Parathyroid adenoma (tissue), 2 donors: ENCODE results near the gene BMPR2.

Source experiments
- H2AFZ ChIP-seq: fragments of 300-600 bp; sonication (generic); one replicate; pipeline ENCODE4 v1.7.0; 2017; ENCODE audit warnings: antibody characterized with exemption, mild to moderate bottlenecking
- H3K27ac ChIP-seq: fragments of 300-600 bp; sonication (generic); one replicate; pipeline ENCODE4 v1.7.0; 2017
- H3K27me3 ChIP-seq: fragments of 300-600 bp; sonication (generic); one replicate; pipeline ENCODE4 v1.7.0; 2017; ENCODE audit warnings: low read length; ENCODE audit not compliant: control insufficient read depth, insufficient read depth
- H3K36me3 ChIP-seq: fragments of 300-600 bp; sonication (generic); one replicate; pipeline ENCODE4 v1.7.0; 2017; ENCODE audit warnings: low read length; ENCODE audit not compliant: control insufficient read depth, insufficient read depth
- H3K4me1 ChIP-seq: fragments of 300-600 bp; sonication (generic); one replicate; pipeline ENCODE4 v1.7.0; 2017; ENCODE audit warnings: control low read depth
- H3K4me2 ChIP-seq: fragments of 300-600 bp; sonication (generic); one replicate; pipeline ENCODE4 v1.7.0; 2017; ENCODE audit warnings: low read length
- H3K4me3 ChIP-seq: fragments of 300-600 bp; sonication (generic); one replicate; pipeline ENCODE4 v1.7.0; 2017; ENCODE audit warnings: low read depth, low read length
- H3K79me2 ChIP-seq: fragments of 300-600 bp; sonication (generic); one replicate; pipeline ENCODE4 v1.7.0; 2017; ENCODE audit warnings: control low read depth
- H3K9ac ChIP-seq: fragments of 300-600 bp; sonication (generic); one replicate; pipeline ENCODE4 v1.7.0; 2017; ENCODE audit warnings: mild to moderate bottlenecking
- H3K9me3 ChIP-seq: fragments of 300-600 bp; sonication (generic); one replicate; pipeline ENCODE4 v1.7.0; 2017; ENCODE audit warnings: low read length; ENCODE audit not compliant: control insufficient read depth
- CTCF ChIP-seq: fragments of 300-600 bp; sonication (generic); IDR thresholded peaks from one replicate; pipeline ENCODE4 v1.7.0; 2017; ENCODE audit warnings: antibody characterized with exemption, mild to moderate bottlenecking
- donor health status: primary hyperparathyroidism.

The BMPR2 gene

GRCh38 chr2:202442882-202443281, 66.8 kb downstream of the BMPR2 start:
- H3K4me1 ChIP-seq = no peaks in the 10 kb centered on the region
- TF ChIP-seq CTCF = no peak
- peaks cover 28% of the 10 kb centered on the region for H3K79me2 ChIP-seq

GRCh38 chr2:202444000-202444399, 67.9 kb downstream of the BMPR2 start:
- Histone ChIP-seq H3K4me1 (no peaks in the 10 kb centered on the region), H3K36me3 (no peaks in the 10 kb centered on the region), H3K9me3 (no peaks in the 10 kb centered on the region), H3K27ac (no peak overlapping the region), H3K79me2 (peaks cover 25% of the 10 kb centered on the region), H3K9ac (no peak overlapping the region), H3K27me3 (no peaks in the 10 kb centered on the region), H3K4me3 (no peak overlapping the region), H3K4me2 (no peak overlapping the region), H2AFZ (no peak overlapping the region)
- no peak for TF ChIP-seq CTCF

More at GRCh38 chr2:202442882-202443281, 66.8 kb downstream of the BMPR2 start:
- H3K4me2 ChIP-seq = no peak overlapping the region
- H3K9ac ChIP-seq = no peak overlapping the region
- H3K4me3 ChIP-seq = no peak overlapping the region
- no peaks in the 10 kb centered on the region for H3K36me3 ChIP-seq
- no peak overlapping the region for H3K27ac ChIP-seq
- no peaks in the 10 kb centered on the region for H3K9me3 ChIP-seq
- no peaks in the 10 kb centered on the region for H3K27me3 ChIP-seq
- no peak overlapping the region for H2AFZ ChIP-seq

GRCh38 chr2:202449344-202449743, 73.2 kb downstream of the BMPR2 start:
- H2AFZ ChIP-seq = no peak overlapping the region
- no peaks in the 10 kb centered on the region for H3K27me3 ChIP-seq
- no peak for TF ChIP-seq CTCF
- no peak overlapping the region for H3K4me3 ChIP-seq
- no peaks in the 10 kb centered on the region for H3K36me3 ChIP-seq
- no peaks in the 10 kb centered on the region for H3K4me1 ChIP-seq
- H3K79me2 ChIP-seq = peaks cover 15% of the 10 kb centered on the region
- no peak overlapping the region for H3K4me2 ChIP-seq
- no peak overlapping the region for H3K9ac ChIP-seq
- H3K9me3 ChIP-seq = no peaks in the 10 kb centered on the region
- no peak overlapping the region for H3K27ac ChIP-seq

- no peak overlapping the region for H2AFZ ChIP-seq
- no peak overlapping the region for H3K4me3 ChIP-seq
- H3K4me1 ChIP-seq = no peaks in the 10 kb centered on the region
- peaks cover 9% of the 10 kb centered on the region for H3K79me2 ChIP-seq
- H3K36me3 ChIP-seq = no peaks in the 10 kb centered on the region
- no peak overlapping the region for H3K4me2 ChIP-seq
- H3K27ac ChIP-seq = no peak overlapping the region
- no peak for TF ChIP-seq CTCF
- H3K27me3 ChIP-seq = no peaks in the 10 kb centered on the region
- no peaks in the 10 kb centered on the region for H3K9me3 ChIP-seq
- H3K9ac ChIP-seq = no peak overlapping the region
Measured at GRCh38 chr2:202450785-202451184, 74.7 kb downstream of the BMPR2 start.

GRCh38 chr2:202452744-202453143, 76.6 kb downstream of the BMPR2 start:
- no peaks in the 10 kb centered on the region for H3K4me1 ChIP-seq
- no peak overlapping the region for H3K4me3 ChIP-seq
- peaks cover 3% of the 10 kb centered on the region for H3K79me2 ChIP-seq
- no peaks in the 10 kb centered on the region for H3K9me3 ChIP-seq
- no peak overlapping the region for H3K4me2 ChIP-seq
- no peak for TF ChIP-seq CTCF
- no peak overlapping the region for H3K9ac ChIP-seq
- no peaks in the 10 kb centered on the region for H3K27me3 ChIP-seq
- no peaks in the 10 kb centered on the region for H3K36me3 ChIP-seq
- H2AFZ ChIP-seq = no peak overlapping the region
- no peak overlapping the region for H3K27ac ChIP-seq
